ENCODE results near the gene GPRC6A. TPM values are rescaled to one million over a fixed set of nuclear protein-coding genes. Genes with fewer than 3 reads are reported as not detected.

Gene GPRC6A
- total and polyA plus RNA-seq, 2 donors: 0.02 to 0.05 TPM

DNA sequence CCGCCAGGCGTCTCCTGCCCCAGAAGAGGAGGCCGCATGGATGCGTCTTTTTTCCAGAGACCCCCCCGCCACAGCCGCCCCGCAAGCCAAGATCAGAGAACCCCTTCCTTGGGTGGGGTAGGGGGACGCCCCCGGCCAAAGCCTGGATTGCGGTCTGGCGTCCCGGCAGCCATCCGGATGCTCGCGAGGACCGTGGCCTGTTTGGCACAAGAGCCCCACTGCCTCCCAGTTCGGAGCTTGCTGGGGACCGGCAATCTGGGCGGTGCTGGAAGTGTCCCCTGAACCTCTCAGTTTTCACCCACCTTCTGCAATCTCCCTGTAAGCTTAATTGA, 64.3 kb downstream of the GPRC6A start:
- Histone ChIP-seq H3K4me3 (ENCODE audit: low read length in 2 of 2) (peak overlapping the region in 1 of 2 donors; percentile 11), H3K27ac (ENCODE audit: low read depth in 1 of 2, low read length in 1 of 2) (no peak overlapping the region), H3K36me3 (ENCODE audit: control insufficient read depth in 2 of 2, insufficient read depth in 2 of 2, low read length in 1 of 2) (no peaks in the 10 kb centered on the region), H3K27me3 (ENCODE audit: control insufficient read depth in 2 of 2, insufficient read depth in 1 of 2, low read length in 1 of 2) (peaks cover 25 to 65% of the 10 kb centered on the region in 2 donors), H3K9me3 (ENCODE audit: control insufficient read depth in 2 of 2, insufficient read depth in 1 of 2, low read length in 1 of 2) (peaks cover 0 to 1% of the 10 kb centered on the region in 2 donors), H3K4me1 (ENCODE audit: control insufficient read depth in 2 of 2, insufficient read depth in 2 of 2, low read length in 2 of 2) (no peaks in the 10 kb centered on the region)
- WGBS: 44% methylated on average over 19 of the region's 19 CpGs
- no peak for DNase-seq (ENCODE audit: low read depth in 6 of 9, low spot score in 9 of 9)

DNA sequence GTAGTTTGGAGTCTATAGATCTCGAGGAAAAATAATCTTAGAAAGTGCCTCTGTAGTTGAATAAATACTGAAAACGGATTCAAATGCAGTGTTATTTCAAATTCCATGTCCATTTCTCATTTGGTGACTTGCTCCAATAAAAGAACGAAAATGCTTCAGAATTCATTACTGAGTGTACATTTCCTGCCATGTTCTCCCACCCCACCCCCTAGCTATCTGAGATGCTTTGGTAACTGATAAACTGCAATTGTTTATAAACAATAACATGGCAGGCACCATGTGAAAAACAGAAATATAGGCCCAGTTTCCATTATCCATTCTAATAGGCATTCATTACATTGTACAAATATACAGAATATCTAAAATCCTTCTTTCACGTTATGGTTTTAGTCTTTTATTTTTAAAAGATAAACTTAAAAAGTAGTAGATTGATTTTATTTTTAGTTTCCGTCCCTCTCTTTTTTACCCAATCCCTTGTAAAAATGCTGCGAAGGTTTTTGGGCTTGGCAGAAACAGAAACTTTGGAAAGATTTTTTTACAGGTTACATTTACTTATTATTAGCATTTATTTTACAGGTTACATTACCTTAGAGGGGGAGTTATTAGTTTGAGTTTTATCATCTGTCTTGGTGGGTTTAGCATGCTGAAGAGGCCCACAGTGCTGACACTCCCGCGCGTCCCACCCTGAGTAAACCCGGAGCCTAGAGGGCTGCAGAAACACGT, 64.8 kb downstream of the GPRC6A start:
- Histone ChIP-seq H3K27ac (ENCODE audit: low read depth in 1 of 2, low read length in 1 of 2) (no peak overlapping the region), H3K36me3 (ENCODE audit: control insufficient read depth in 2 of 2, insufficient read depth in 2 of 2, low read length in 1 of 2) (no peaks in the 10 kb centered on the region), H3K9me3 (ENCODE audit: control insufficient read depth in 2 of 2, insufficient read depth in 1 of 2, low read length in 1 of 2) (peaks cover 0 to 1% of the 10 kb centered on the region in 2 donors), H3K4me1 (ENCODE audit: control insufficient read depth in 2 of 2, insufficient read depth in 2 of 2, low read length in 2 of 2) (no peaks in the 10 kb centered on the region), H3K27me3 (ENCODE audit: control insufficient read depth in 2 of 2, insufficient read depth in 1 of 2, low read length in 1 of 2) (peaks cover 25 to 64% of the 10 kb centered on the region in 2 donors), H3K4me3 (ENCODE audit: low read length in 2 of 2) (no peak overlapping the region)
- DNase-seq (ENCODE audit: low read depth in 6 of 9, low spot score in 9 of 9): no peak
- WGBS: 94% methylated on average over 11 of the region's 11 CpGs

DNA sequence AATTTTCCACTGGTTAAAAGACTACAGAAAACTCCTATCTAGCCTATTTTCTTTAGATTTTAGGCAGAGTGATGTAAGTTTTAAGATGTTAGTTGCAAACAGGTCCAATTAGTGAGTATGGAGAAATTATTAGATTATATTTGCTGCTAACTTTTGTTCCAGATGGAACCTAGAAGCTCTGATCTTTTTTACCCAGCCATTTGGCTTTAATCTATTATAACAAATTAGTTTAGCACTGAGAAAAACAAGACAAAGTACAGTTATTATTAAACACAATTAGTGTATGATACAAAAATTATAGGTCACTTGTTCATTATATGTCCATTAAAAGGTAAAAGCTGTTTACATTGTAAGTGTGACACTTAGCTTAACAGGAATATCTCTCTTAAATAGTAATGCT, 65.8 kb downstream of the GPRC6A start:
- no peak for DNase-seq (ENCODE audit: low read depth in 6 of 9, low spot score in 9 of 9)
- no peaks in the 10 kb centered on the region for H3K4me1 ChIP-seq (ENCODE audit: control insufficient read depth in 2 of 2, insufficient read depth in 2 of 2, low read length in 2 of 2)
- H3K27ac ChIP-seq (ENCODE audit: low read depth in 1 of 2, low read length in 1 of 2): no peak overlapping the region
- no peak overlapping the region for H3K4me3 ChIP-seq (ENCODE audit: low read length in 2 of 2)
- peaks cover 25 to 58% of the 10 kb centered on the region in 2 donors for H3K27me3 ChIP-seq (ENCODE audit: control insufficient read depth in 2 of 2, insufficient read depth in 1 of 2, low read length in 1 of 2)
- H3K36me3 ChIP-seq (ENCODE audit: control insufficient read depth in 2 of 2, insufficient read depth in 2 of 2, low read length in 1 of 2): no peaks in the 10 kb centered on the region
- H3K9me3 ChIP-seq (ENCODE audit: control insufficient read depth in 2 of 2, insufficient read depth in 1 of 2, low read length in 1 of 2): peaks cover 0 to 1% of the 10 kb centered on the region in 2 donors

DNA sequence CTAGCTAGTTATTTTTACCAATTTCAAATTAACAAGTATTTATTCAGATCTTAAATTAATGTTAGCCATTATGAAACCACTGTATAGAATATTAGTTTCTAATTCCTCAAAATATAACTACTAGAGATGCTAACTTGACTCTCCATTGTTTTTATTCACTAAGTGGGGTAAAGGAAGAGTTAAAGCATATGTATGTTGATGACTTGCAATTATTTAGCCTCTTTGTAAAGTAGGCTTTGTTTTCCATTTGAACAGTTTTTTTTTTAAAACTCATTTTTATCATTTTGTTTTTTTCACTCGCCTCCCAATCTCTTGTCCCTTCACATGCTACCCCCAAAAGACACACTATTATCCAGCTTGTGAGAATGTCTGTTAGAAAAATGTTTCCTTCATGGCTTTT, 66.6 kb downstream of the GPRC6A start:
- no peaks in the 10 kb centered on the region for H3K36me3 ChIP-seq (ENCODE audit: control insufficient read depth in 2 of 2, insufficient read depth in 2 of 2, low read length in 1 of 2)
- H3K27me3 ChIP-seq (ENCODE audit: control insufficient read depth in 2 of 2, insufficient read depth in 1 of 2, low read length in 1 of 2): peaks cover 23 to 55% of the 10 kb centered on the region in 2 donors
- 94% methylated on average over 1 of the region's 1 CpG for WGBS
- H3K27ac ChIP-seq (ENCODE audit: low read depth in 1 of 2, low read length in 1 of 2): no peak overlapping the region
- no peak overlapping the region for H3K4me3 ChIP-seq (ENCODE audit: low read length in 2 of 2)
- no peak for DNase-seq (ENCODE audit: low read depth in 6 of 9, low spot score in 9 of 9)
- peaks cover 0 to 1% of the 10 kb centered on the region in 2 donors for H3K9me3 ChIP-seq (ENCODE audit: control insufficient read depth in 2 of 2, insufficient read depth in 1 of 2, low read length in 1 of 2)
- no peaks in the 10 kb centered on the region for H3K4me1 ChIP-seq (ENCODE audit: control insufficient read depth in 2 of 2, insufficient read depth in 2 of 2, low read length in 2 of 2)

DNA sequence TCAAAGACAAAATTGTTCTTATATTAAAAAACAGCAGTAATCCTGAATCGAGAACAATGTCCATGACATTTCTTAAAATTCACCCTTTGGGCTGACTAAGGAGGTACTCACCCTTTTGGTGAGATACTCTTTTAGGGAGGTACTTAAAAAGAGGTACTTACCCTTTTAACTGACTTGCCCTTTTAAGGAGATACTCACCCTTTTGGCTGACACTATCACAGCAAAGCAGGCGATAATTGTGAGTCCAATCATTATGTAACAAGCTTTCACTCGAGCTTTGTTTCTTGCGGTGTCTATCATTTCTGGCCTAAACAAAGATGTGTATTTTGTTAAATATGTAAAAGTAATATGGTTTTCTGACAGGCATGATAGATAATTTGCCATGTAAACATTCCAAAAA, 67.1 kb downstream of the GPRC6A start:
- Histone ChIP-seq H3K27ac (ENCODE audit: low read depth in 1 of 2, low read length in 1 of 2) (no peak overlapping the region), H3K4me3 (ENCODE audit: low read length in 2 of 2) (no peak overlapping the region), H3K36me3 (ENCODE audit: control insufficient read depth in 2 of 2, insufficient read depth in 2 of 2, low read length in 1 of 2) (no peaks in the 10 kb centered on the region), H3K27me3 (ENCODE audit: control insufficient read depth in 2 of 2, insufficient read depth in 1 of 2, low read length in 1 of 2) (peaks cover 23 to 50% of the 10 kb centered on the region in 2 donors), H3K4me1 (ENCODE audit: control insufficient read depth in 2 of 2, insufficient read depth in 2 of 2, low read length in 2 of 2) (no peaks in the 10 kb centered on the region), H3K9me3 (ENCODE audit: control insufficient read depth in 2 of 2, insufficient read depth in 1 of 2, low read length in 1 of 2) (peaks cover 0 to 1% of the 10 kb centered on the region in 2 donors)
- DNase-seq (ENCODE audit: low read depth in 6 of 9, low spot score in 9 of 9): no peak
- 87% methylated on average over 4 of the region's 4 CpGs for WGBS

DNA sequence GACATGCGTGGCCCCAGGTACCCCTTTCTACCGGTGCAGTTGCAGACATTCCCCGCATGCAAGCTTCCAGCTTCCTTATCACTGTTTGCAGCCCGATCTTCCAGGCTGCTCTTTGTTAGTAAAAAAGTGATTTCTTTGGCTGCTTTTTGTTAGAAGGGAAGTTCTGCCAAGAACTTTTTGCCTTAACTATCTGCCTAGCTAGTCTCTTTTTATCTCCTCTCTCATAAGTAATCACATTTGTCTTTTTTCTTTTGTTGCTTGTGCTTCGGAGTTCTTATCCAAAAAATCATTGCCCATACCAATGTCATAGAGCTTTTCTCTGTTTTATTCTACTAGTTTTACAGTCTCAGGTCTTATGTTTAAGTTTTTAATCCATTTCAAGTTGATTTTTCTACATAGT, 83.7 kb downstream of the GPRC6A start:
- WGBS: 90% methylated on average over 5 of the region's 5 CpGs
- Histone ChIP-seq H3K4me3 (ENCODE audit: low read length in 2 of 2) (no peak overlapping the region), H3K27ac (ENCODE audit: low read depth in 1 of 2, low read length in 1 of 2) (no peak overlapping the region), H3K9me3 (ENCODE audit: control insufficient read depth in 2 of 2, insufficient read depth in 1 of 2, low read length in 1 of 2) (no peaks in the 10 kb centered on the region), H3K4me1 (ENCODE audit: control insufficient read depth in 2 of 2, insufficient read depth in 2 of 2, low read length in 2 of 2) (no peaks in the 10 kb centered on the region), H3K36me3 (ENCODE audit: control insufficient read depth in 2 of 2, insufficient read depth in 2 of 2, low read length in 1 of 2) (no peaks in the 10 kb centered on the region), H3K27me3 (ENCODE audit: control insufficient read depth in 2 of 2, insufficient read depth in 1 of 2, low read length in 1 of 2) (no peaks in the 10 kb centered on the region)
- DNase-seq (ENCODE audit: low read depth in 6 of 9, low spot score in 9 of 9): no peak

Other genes starting within 250 kb of the GPRC6A start
- 0.38 TPM for gene RSPH4A, start 212.6 kb downstream of the GPRC6A start, total RNA-seq
- gene RSPH4A, start 212.6 kb downstream of the GPRC6A start, polyA plus RNA-seq: 0.89 TPM
- 21.3 TPM for gene ZUP1, start 160.3 kb downstream of the GPRC6A start, total RNA-seq
- 24.3 TPM for gene ZUP1, start 160.3 kb downstream of the GPRC6A start, polyA plus RNA-seq
- 23.6 TPM for gene KPNA5, start 147.9 kb downstream of the GPRC6A start, total RNA-seq
- gene KPNA5, start 147.9 kb downstream of the GPRC6A start, polyA plus RNA-seq: 7.3 TPM
- gene FAM162B, start 63.4 kb downstream of the GPRC6A start, total RNA-seq: 2.5 TPM
- 1.9 TPM for gene FAM162B, start 63.4 kb downstream of the GPRC6A start, polyA plus RNA-seq
- not detected for gene RFX6, start 48.2 kb upstream of the GPRC6A start, total RNA-seq
- 0.05 TPM for gene RFX6, start 48.2 kb upstream of the GPRC6A start, polyA plus RNA-seq

Data from thymus (tissue), 11 donors.